Brain microvascular endothelial cell (primary cell): Measurements from ENCODE around the gene LLGL1.

ENCODE experiments used
- DNase-seq: peaks from one replicate; pipeline ENCODE4 v3.0.0-alpha.2; 2020
- H3K27ac ChIP-seq: fragments of 250-450 bp; sonication (Bioruptor Pico); 2 replicates; pipeline ENCODE4 v1.5.1; 2020; ENCODE audit warnings: mild to moderate bottlenecking, moderate library complexity
- H3K27me3 ChIP-seq: fragments of 250-450 bp; sonication (Bioruptor Pico); replicated peaks from 2 replicates; pipeline ENCODE4 v1.5.1; 2020; ENCODE audit warnings: mild to moderate bottlenecking
- H3K36me3 ChIP-seq: fragments of 250-450 bp; sonication (Bioruptor Pico); replicated peaks from 2 replicates; pipeline ENCODE4 v1.5.1; 2020; ENCODE audit warnings: mild to moderate bottlenecking
- H3K4me3 ChIP-seq: 2 replicates; pipeline ENCODE4 v1.5.1; 2011; ENCODE audit warnings: low read depth, mild to moderate bottlenecking, control low read depth, low read length, moderate library complexity
- CTCF ChIP-seq: IDR thresholded peaks from 2 replicates; pipeline ENCODE4 v1.5.1; 2011; ENCODE audit warnings: low read depth, mild to moderate bottlenecking, moderate library complexity, low read length, control low read depth, inconsistent platforms; ENCODE audit errors: missing control alignments
- in situ Hi-C: cut with HindIII; loops from 2 replicates; pipeline ENCODE4 v1.10.0; 2017; ENCODE audit warnings: low sequenced_read_pairs, low pct_ligation_motif_present

The LLGL1 gene

DNA sequence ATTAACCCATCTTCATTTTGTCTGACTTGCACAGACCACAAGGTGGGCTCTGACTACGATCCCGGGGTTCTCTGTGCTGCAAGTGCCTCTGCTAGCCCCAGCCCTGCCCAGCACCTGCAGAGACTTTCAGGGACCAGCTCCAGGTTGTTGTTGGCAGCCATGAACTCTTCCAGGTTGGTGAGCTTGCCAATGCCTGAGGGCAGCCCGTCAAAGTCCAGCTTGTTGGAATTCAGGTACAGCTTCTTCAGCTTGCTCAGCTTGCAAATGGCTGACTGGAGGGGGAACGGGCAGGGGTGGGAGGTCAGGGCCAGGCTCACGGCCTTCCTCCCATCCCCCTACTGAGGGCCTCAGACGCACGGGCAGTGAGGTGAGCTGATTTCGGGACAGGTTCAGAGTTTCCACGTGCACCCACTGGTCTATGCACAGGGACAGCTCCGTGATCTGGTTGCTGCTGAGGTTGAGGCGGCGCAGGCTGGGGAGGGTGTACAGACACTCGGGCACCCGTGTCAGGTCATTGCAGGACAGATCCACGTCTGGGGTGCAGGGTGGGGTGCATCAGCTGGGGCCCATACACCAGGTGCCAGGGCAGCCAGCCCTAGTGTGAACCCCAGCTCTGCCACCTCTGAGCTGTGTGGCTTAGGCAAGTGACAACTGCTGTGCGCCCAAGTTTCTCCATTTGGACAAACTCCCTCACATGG is 27.9 kb downstream of the LLGL1 start:
- DNase-seq, result no peak
- Histone ChIP-seq H3K27ac (no peak overlapping the region), H3K4me3 (no peak overlapping the region), H3K27me3 (no peaks in the 10 kb centered on the region), H3K36me3 (peaks cover 79% of the 10 kb centered on the region)
- no peak for TF ChIP-seq CTCF
- in situ Hi-C loops, result no loop called here

- DNase-seq, result no peak
- peaks cover 71% of the 10 kb centered on the region for H3K36me3 ChIP-seq
- H3K27me3 ChIP-seq, result no peaks in the 10 kb centered on the region
- no peak for TF ChIP-seq CTCF
- H3K4me3 ChIP-seq, result no peak overlapping the region
- in situ Hi-C loops, result no loop called here
- no peak overlapping the region for H3K27ac ChIP-seq
Measured at GRCh38 chr17:18253947-18254821, 28.7 kb downstream of the LLGL1 start.

DNA sequence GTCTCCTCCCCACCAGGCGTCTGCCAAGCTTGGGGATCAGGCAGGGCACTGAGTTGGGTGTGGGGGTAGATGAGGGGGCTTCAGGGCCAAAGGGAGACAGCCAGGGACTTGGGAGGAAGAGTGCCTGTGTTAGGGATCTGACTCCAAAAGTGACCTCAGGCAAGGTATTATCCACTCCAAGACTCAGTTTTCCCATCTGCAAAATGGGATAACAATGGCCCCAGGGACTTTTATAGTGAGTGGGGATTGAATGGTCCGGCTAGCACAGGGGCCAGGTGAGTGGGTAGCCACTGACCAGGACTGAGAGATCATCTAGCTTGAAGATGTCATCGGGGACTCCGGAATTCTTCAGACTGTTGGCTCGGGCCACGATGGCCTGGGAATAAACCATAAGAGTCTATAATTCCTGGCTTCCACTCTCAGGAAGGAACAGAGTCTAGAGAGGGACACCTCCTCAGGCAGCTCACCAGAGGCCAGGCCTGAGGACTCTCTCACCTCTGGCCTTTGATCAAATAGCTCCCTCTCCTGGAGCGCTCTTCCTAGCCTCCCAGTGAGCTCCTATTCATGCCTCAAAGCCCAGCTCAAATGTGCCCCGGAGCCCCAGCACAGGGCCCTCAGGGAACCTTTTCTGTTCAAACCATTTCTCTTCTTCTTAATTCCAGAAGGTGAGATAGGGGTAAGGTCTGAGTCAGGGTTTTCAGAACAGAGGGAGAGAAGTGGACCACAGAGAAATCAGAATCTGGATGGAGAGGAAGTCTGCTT is 29.6 kb downstream of the LLGL1 start:
- in situ Hi-C loops, result no loop called here
- no peak for TF ChIP-seq CTCF
- no peaks in the 10 kb centered on the region for H3K27me3 ChIP-seq

GRCh38 chr17:18256351-18256750 is 30.9 kb downstream of the LLGL1 start:
- peaks cover 51% of the 10 kb centered on the region for H3K36me3 ChIP-seq

More for the DNA sequence above, 29.6 kb downstream of the LLGL1 start:
- peaks cover 63% of the 10 kb centered on the region for H3K36me3 ChIP-seq
- H3K27ac ChIP-seq, result no peak overlapping the region
- DNase-seq, result no peak
- H3K4me3 ChIP-seq, result no peak overlapping the region

GRCh38 chr17:18256776-18257175 is 31.3 kb downstream of the LLGL1 start:
- TF ChIP-seq CTCF, result no peak
- in situ Hi-C loops, result no loop called here
- peaks cover 46% of the 10 kb centered on the region for H3K36me3 ChIP-seq
- no peak for DNase-seq
- no peak overlapping the region for H3K4me3 ChIP-seq
- H3K27ac ChIP-seq, result no peak overlapping the region
- H3K27me3 ChIP-seq, result no peaks in the 10 kb centered on the region

More at GRCh38 chr17:18256351-18256750, 30.9 kb downstream of the LLGL1 start:
- in situ Hi-C loops, result no loop called here
- TF ChIP-seq CTCF, result no peak
- Histone ChIP-seq H3K27ac (no peak overlapping the region), H3K27me3 (no peaks in the 10 kb centered on the region), H3K4me3 (no peak overlapping the region)
- DNase-seq, result no peak
